ENCODE measurements around the gene HOXA3. TPM values are rescaled to one million over a fixed set of nuclear protein-coding genes. Genes with fewer than 3 reads are reported as not detected.

Gene HOXA3
- total RNA-seq, 2 donors from 2014 or later = not detected

- ATAC-seq (replicated peaks in 1 of 2) (no peak), DNase-seq (no peak)
- no peak overlapping the region for H3K4me3 Mint-ChIP-seq
- no peak overlapping the region for H3K27ac Mint-ChIP-seq
- H3K27me3 Mint-ChIP-seq (ENCODE audit: low read depth) = peaks cover 15% of the 10 kb centered on the region
- no peaks in the 10 kb centered on the region for H3K4me1 Mint-ChIP-seq (ENCODE audit: low read depth)
- H3K9me3 Mint-ChIP-seq = no peaks in the 10 kb centered on the region
- no peaks in the 10 kb centered on the region for H3K36me3 Mint-ChIP-seq (ENCODE audit: insufficient read depth in 2 of 2)
These were observed 30.1 kb downstream of the HOXA3 start for GRCh38 chr7:27122077-27122910.

DNA sequence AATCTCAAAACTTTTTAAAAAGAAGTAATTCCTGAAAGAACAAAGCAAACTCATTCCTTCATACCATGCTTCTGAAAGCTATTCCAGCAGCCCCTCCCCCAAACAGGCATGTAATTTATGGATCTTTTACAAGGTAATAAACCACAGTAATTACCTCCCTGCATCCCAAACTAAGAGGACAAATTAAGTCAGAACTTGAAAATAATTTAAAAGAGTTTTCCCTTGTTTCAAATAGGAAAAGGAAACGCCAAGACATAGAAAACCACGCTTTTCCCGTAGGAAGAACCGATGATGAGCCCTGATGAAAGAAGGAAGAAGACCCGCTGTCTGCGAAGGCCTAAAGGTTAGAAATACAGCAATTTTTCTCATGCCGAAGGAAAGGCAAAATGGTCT, 30.7 kb downstream of the HOXA3 start:
- ATAC-seq (replicated peaks in 1 of 2) (no peak), DNase-seq (no peak)
- no peak overlapping the region for H3K4me3 Mint-ChIP-seq

DNA sequence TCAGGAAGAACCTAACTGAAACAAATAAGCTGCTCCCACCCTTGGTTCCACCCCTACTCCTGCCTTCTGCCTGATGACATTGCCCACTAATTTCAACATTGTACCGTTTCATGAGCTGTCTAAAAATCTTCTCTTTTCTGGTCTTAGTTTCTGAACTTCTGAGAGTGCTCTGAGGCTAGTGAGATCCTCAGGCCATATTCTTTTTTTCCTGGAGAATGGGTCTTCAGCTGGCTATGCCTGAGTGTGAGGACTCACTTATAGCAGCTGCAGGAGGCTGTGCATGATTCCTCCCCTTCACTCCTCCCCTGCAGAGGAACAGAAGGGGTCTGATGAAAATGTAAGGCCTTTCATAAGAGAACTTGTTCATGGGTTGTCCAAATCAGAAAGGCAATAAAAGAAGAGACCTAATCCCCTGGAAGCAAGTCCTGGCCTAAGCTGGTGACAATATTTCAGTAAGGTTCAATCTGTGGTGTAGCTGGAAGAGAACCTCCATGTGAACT, 32.9 kb downstream of the HOXA3 start:
- no peak for ATAC-seq (replicated peaks in 1 of 2)
- no peak overlapping the region for H3K27ac Mint-ChIP-seq

More for the DNA sequence above, 30.7 kb downstream of the HOXA3 start:
- H3K9me3 Mint-ChIP-seq = no peaks in the 10 kb centered on the region
- H3K27ac Mint-ChIP-seq = no peak overlapping the region
- H3K27me3 Mint-ChIP-seq (ENCODE audit: low read depth) = peaks cover 9% of the 10 kb centered on the region
- no peaks in the 10 kb centered on the region for H3K4me1 Mint-ChIP-seq (ENCODE audit: low read depth)
- H3K36me3 Mint-ChIP-seq (ENCODE audit: insufficient read depth in 2 of 2) = no peaks in the 10 kb centered on the region

GRCh38 chr7:27118580-27118979, 33.8 kb downstream of the HOXA3 start:
- no peaks in the 10 kb centered on the region for H3K4me1 Mint-ChIP-seq (ENCODE audit: low read depth)

More for the DNA sequence above, 32.9 kb downstream of the HOXA3 start:
- no peak overlapping the region for H3K4me3 Mint-ChIP-seq
- H3K4me1 Mint-ChIP-seq (ENCODE audit: low read depth) = no peaks in the 10 kb centered on the region
- DNase-seq = no peak
- H3K27me3 Mint-ChIP-seq (ENCODE audit: low read depth) = no peaks in the 10 kb centered on the region
- H3K36me3 Mint-ChIP-seq (ENCODE audit: insufficient read depth in 2 of 2) = no peaks in the 10 kb centered on the region
- H3K9me3 Mint-ChIP-seq = no peaks in the 10 kb centered on the region

GRCh38 chr7:27117887-27118491, 34.4 kb downstream of the HOXA3 start:
- no peak for ATAC-seq (replicated peaks in 1 of 2)
- Mint-ChIP-seq H3K9me3 (no peaks in the 10 kb centered on the region), H3K4me1 (ENCODE audit: low read depth) (no peaks in the 10 kb centered on the region)

More at GRCh38 chr7:27118580-27118979, 33.8 kb downstream of the HOXA3 start:
- no peak overlapping the region for H3K4me3 Mint-ChIP-seq
- no peaks in the 10 kb centered on the region for H3K9me3 Mint-ChIP-seq
- ATAC-seq (replicated peaks in 1 of 2) (no peak), DNase-seq (no peak)
- no peaks in the 10 kb centered on the region for H3K27me3 Mint-ChIP-seq (ENCODE audit: low read depth)
- no peak overlapping the region for H3K27ac Mint-ChIP-seq
- no peaks in the 10 kb centered on the region for H3K36me3 Mint-ChIP-seq (ENCODE audit: insufficient read depth in 2 of 2)

GRCh38 chr7:27116962-27117886, 35.2 kb downstream of the HOXA3 start:
- Mint-ChIP-seq H3K4me1 (ENCODE audit: low read depth) (no peaks in the 10 kb centered on the region), H3K9me3 (no peaks in the 10 kb centered on the region), H3K27me3 (ENCODE audit: low read depth) (no peaks in the 10 kb centered on the region), H3K4me3 (no peak overlapping the region), H3K36me3 (ENCODE audit: insufficient read depth in 2 of 2) (no peaks in the 10 kb centered on the region), H3K27ac (no peak overlapping the region)
- ATAC-seq (replicated peaks in 1 of 2) (no peak), DNase-seq (no peak)

More at GRCh38 chr7:27117887-27118491, 34.4 kb downstream of the HOXA3 start:
- no peak for DNase-seq
- Mint-ChIP-seq H3K27ac (no peak overlapping the region), H3K4me3 (no peak overlapping the region), H3K27me3 (ENCODE audit: low read depth) (no peaks in the 10 kb centered on the region), H3K36me3 (ENCODE audit: insufficient read depth in 2 of 2) (no peaks in the 10 kb centered on the region)

DNA sequence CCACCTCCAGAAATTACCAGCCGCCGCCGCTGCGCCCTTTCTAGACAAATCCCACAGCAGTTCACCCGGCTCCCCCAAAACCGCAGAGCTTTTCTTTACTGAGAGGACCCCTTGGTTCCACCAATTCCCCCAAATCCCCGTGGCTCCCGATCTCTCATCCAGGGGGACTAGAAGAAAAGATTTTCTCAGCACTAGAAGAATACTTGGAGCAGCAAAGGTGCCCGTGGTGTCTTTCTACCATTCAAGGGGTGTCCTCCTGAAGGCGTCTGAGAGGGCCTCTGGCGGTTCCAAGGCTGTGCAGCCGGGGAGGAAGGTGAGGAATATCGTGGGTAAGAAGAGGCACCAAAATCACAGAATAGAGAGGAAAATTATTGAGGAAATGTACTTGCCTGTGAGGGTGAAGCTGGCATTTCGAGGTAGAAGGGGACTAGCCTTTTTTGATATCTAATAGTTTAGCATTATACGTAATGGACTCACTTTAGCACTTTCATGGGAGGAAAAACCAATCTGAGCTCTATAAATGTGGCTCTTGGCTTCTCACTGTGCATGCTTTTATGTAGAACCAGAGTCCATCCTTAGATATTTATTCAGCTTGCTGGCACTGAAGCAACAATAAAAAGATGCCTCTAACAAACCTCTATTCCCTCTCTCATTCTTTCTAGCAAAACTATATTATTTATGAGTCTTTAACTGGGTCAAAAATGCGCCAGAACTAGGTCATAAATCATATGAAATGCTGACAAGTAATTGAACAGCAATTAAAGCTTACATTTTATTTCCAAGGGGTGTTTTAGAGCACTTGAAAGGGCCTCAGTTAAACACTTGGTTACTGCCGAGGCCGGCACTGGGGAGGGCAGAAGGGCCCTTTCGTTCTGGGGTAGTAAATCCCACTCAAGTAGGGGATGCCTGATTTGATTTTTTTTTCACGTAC, 36.1 kb downstream of the HOXA3 start:
- no peak for ATAC-seq (replicated peaks in 1 of 2)
- Mint-ChIP-seq H3K27me3 (ENCODE audit: low read depth) (no peaks in the 10 kb centered on the region), H3K4me3 (no peak overlapping the region), H3K9me3 (no peaks in the 10 kb centered on the region), H3K27ac (no peak overlapping the region), H3K4me1 (ENCODE audit: low read depth) (no peaks in the 10 kb centered on the region), H3K36me3 (ENCODE audit: insufficient read depth in 2 of 2) (no peaks in the 10 kb centered on the region)
- DNase-seq = no peak

GRCh38 chr7:27115221-27116026, 37.0 kb downstream of the HOXA3 start:
- ATAC-seq (replicated peaks in 1 of 2) (no peak), DNase-seq (no peak)
- Mint-ChIP-seq H3K4me3 (no peak overlapping the region), H3K36me3 (ENCODE audit: insufficient read depth in 2 of 2) (no peaks in the 10 kb centered on the region), H3K27me3 (ENCODE audit: low read depth) (no peaks in the 10 kb centered on the region), H3K9me3 (no peaks in the 10 kb centered on the region), H3K4me1 (ENCODE audit: low read depth) (no peaks in the 10 kb centered on the region), H3K27ac (no peak overlapping the region)

DNA sequence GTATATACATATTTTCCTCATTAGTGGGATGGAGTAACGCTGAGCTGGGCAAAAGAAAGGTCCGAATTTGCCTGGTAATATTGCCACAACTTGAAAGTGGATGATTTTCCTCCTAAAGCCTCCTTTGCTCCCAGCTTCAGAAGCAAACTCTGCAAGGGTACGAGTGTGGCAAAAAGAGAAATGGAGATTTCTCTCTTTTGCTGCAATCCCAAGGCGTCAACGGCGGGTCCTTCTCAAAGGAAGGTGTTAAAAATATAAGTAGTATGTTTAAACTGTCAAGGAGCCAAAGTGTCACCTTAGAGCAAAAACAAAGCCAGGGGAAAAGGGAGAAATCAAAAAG, 37.5 kb downstream of the HOXA3 start:
- no peaks in the 10 kb centered on the region for H3K36me3 Mint-ChIP-seq (ENCODE audit: insufficient read depth in 2 of 2)
- no peaks in the 10 kb centered on the region for H3K4me1 Mint-ChIP-seq (ENCODE audit: low read depth)
- ATAC-seq (replicated peaks in 1 of 2) (no peak), DNase-seq (no peak)
- no peaks in the 10 kb centered on the region for H3K9me3 Mint-ChIP-seq
- H3K27me3 Mint-ChIP-seq (ENCODE audit: low read depth) = no peaks in the 10 kb centered on the region
- no peak overlapping the region for H3K4me3 Mint-ChIP-seq
- no peak overlapping the region for H3K27ac Mint-ChIP-seq

DNA sequence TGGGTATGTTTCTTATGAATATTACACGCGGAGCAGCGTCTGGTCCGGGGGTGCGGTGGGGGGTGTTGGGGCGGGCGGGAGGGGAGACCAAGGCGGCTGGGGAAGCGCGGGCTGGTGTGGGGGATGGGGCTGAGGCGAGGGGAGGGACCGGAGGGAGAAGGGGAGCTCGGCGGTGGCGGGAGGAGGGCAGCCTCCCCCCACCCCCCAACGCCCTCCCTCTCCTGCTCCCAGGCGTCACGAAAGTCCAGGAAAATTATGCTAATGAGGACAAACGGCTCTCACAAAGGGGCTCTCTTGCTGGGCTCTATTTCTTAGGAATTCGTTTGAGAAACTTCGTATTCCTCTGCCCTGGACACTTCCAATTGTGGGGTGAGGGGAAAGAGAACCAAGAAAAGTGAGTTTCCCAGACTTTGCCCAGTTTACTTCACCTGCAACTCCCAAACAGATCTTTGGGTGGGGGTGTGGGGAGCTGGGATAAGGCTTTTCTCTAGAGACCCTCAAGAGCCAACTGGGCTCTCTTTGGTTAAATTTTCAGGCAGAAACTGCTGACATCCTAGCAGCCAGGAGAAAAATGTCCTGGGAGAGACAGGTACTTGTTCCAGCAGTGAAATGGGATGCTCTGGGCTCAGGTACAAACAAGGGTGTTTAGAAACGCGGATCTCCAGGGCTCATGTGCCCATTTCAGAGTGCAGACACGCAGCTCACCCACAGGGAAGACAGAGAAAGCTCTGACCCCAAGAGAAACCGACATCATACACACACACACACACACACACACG, 38.2 kb downstream of the HOXA3 start:
- no peaks in the 10 kb centered on the region for H3K4me1 Mint-ChIP-seq (ENCODE audit: low read depth)
- H3K27me3 Mint-ChIP-seq (ENCODE audit: low read depth) = no peaks in the 10 kb centered on the region
- ATAC-seq (replicated peaks in 1 of 2) = no peak
- no peaks in the 10 kb centered on the region for H3K36me3 Mint-ChIP-seq (ENCODE audit: insufficient read depth in 2 of 2)
- H3K9me3 Mint-ChIP-seq = no peaks in the 10 kb centered on the region
- no peak overlapping the region for H3K27ac Mint-ChIP-seq
- no peak for DNase-seq
- H3K4me3 Mint-ChIP-seq = no peak overlapping the region

Measured in activated T-cell treated with anti-CD3 and anti-CD28 coated beads, Interleukin-2, amount 50 U/mL, for 72 hours (primary cell).